Measurements from ENCODE around the gene SYT15B. TPM values are rescaled to one million over a fixed set of nuclear protein-coding genes. Genes with fewer than 3 reads are reported as not detected.

The SYT15B gene
- total RNA-seq, result under 0.01 TPM in 1 of 2 replicates, not detected in the other

DNA sequence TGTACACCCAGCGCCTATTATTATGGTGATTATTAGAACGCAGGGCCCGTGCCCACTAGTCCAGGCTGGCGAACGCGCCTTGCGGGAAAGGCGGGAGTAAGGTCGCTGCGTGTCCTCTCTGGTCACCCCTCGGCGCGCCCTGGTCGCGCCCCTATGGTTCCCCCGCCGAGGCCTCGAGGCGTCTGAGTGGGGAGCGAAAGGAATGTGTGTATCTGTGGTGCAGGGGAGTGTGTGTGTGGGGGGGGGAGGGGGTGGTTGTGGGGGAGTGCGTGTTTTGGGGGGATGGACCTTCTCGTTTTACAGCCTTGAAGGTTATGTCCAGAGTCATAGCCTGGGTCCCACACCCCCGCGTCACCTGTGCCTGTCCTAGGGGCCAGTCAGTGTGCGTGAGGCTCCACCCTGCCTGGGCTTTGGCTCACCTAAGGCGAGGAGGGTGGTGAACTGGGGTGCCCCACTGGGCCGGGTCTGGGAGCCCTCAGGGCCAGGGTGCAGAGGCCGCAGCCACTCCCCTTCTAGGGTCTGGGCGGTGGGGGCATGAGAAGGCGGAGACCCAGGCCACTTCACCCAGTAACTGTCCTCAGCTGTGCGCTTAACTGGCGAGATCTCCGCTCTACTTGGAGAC, at the start of gene SYT15B:
Gene SYT15B (minus strand): TSS at position 39 of the 622 bp plus-strand sequence. CDS start 952 bp downstream, outside the sequence.

Other genes starting within 250 kb of the SYT15B start
- 0.09 and 1.2 TPM in 2 replicates for gene AGAP9, start 240.0 kb downstream of the SYT15B start, total RNA-seq
- 0.07 TPM in 1 of 2 replicates, not detected in the other for gene NPY4R2, start 155.1 kb upstream of the SYT15B start, total RNA-seq
- 8.0 and 9.6 TPM in 2 replicates for gene FAM25C, start 236.2 kb upstream of the SYT15B start, total RNA-seq